Measurements from ENCODE around the gene HOXA10. TPM values are rescaled to one million over a fixed set of nuclear protein-coding genes. Genes with fewer than 3 reads are reported as not detected.

Gene HOXA10
- total and polyA plus RNA-seq, 2 donors (not counting 1 experiment from before 2014, with no cell fraction given): 0.17 to 1.00 TPM

GRCh38 chr7:27121684-27122076 is 52.4 kb downstream of the HOXA10 start:
- H3K4me3 ChIP-seq (replicated peaks in 1 of 4; ENCODE audit: control extremely low read depth in 1 of 4, insufficient read depth in 1 of 4, low read depth in 3 of 4, low read length in 4 of 4): peak overlapping the region; percentile 35 to 57 (median 41)

More at GRCh38 chr7:27121684-27122076, 52.4 kb downstream of the HOXA10 start:
- Histone ChIP-seq H3K79me2 (ENCODE audit: control insufficient read depth, insufficient read depth, low read length) (peaks cover 41% of the 10 kb centered on the region), H3K4me1 (ENCODE audit: control insufficient read depth, extremely low read depth, insufficient read depth, low read length) (peaks cover 27% of the 10 kb centered on the region), H3K9ac (ENCODE audit: insufficient read depth, low read length) (no peak overlapping the region), H3K36me3 (ENCODE audit: control insufficient read depth, insufficient read depth, low read length) (no peaks in the 10 kb centered on the region), H4K20me1 (ENCODE audit: control insufficient read depth, extremely low read depth, insufficient read depth, low read length) (no peaks in the 10 kb centered on the region), H3K27ac (ENCODE audit: insufficient read depth, low read length) (peak overlapping the region; percentile 74), H3K4me2 (ENCODE audit: extremely low read depth, insufficient read depth, low read length) (peak overlapping the region; percentile 90), H2AFZ (ENCODE audit: low read length) (no peak overlapping the region), H3K27me3 (ENCODE audit: control insufficient read depth, insufficient read depth, low read length) (no peaks in the 10 kb centered on the region), H3K9me3 (ENCODE audit: control insufficient read depth, insufficient read depth, low read depth, low read length) (no peaks in the 10 kb centered on the region)
- TF ChIP-seq EZH2 (IDR thresholded peaks at IDR 0.05; ENCODE audit: low read length, missing control alignments): no peak
- TF ChIP-seq, protein P1, sequence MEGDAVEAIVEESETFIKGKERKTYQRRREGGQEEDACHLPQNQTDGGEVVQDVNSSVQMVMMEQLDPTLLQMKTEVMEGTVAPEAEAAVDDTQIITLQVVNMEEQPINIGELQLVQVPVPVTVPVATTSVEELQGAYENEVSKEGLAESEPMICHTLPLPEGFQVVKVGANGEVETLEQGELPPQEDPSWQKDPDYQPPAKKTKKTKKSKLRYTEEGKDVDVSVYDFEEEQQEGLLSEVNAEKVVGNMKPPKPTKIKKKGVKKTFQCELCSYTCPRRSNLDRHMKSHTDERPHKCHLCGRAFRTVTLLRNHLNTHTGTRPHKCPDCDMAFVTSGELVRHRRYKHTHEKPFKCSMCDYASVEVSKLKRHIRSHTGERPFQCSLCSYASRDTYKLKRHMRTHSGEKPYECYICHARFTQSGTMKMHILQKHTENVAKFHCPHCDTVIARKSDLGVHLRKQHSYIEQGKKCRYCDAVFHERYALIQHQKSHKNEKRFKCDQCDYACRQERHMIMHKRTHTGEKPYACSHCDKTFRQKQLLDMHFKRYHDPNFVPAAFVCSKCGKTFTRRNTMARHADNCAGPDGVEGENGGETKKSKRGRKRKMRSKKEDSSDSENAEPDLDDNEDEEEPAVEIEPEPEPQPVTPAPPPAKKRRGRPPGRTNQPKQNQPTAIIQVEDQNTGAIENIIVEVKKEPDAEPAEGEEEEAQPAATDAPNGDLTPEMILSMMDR (conservative IDR thresholded peaks at IDR 0.05 in 1 of 2, IDR thresholded peaks at IDR 0.05 in 1 of 2; ENCODE audit: low read depth in 1 of 2, low read length in 2 of 2): no peak
- peak in 1 of 2 donors; percentile 32 for DNase-seq (ENCODE audit: low read depth in 2 of 2)

Other genes with a start within 250 kb of the HOXA10 start
- gene HOXA1, start 78.3 kb downstream of the HOXA10 start, total RNA-seq: 0.50 and 0.51 TPM in 2 replicates
- gene HOXA1, start 78.3 kb downstream of the HOXA10 start, polyA plus RNA-seq: 0.58 and 0.83 TPM in 2 replicates
- 1.0 and 1.3 TPM in 2 replicates for gene HOXA2, start 71.6 kb downstream of the HOXA10 start, total RNA-seq
- 2.3 and 2.6 TPM in 2 replicates for gene HOXA2, start 71.6 kb downstream of the HOXA10 start, polyA plus RNA-seq
- 0.33 and 0.51 TPM in 2 replicates for gene HOXA4, start 43.6 kb downstream of the HOXA10 start, total RNA-seq
- 2.4 and 3.6 TPM in 2 replicates for gene HOXA4, start 43.6 kb downstream of the HOXA10 start, polyA plus RNA-seq
- gene HOXA5, start 30.6 kb downstream of the HOXA10 start, total RNA-seq: 18.3 and 22.1 TPM in 2 replicates
- gene HOXA5, start 30.6 kb downstream of the HOXA10 start, polyA plus RNA-seq: 16.6 and 35.6 TPM in 2 replicates
- 3.6 and 4.4 TPM in 2 replicates for gene HOXA6, start 26.5 kb downstream of the HOXA10 start, total RNA-seq
- gene HOXA6, start 26.5 kb downstream of the HOXA10 start, polyA plus RNA-seq: 0.70 and 1.2 TPM in 2 replicates
- 1.5 TPM in 2 replicates for gene HOXA3, start 21.7 kb downstream of the HOXA10 start, total RNA-seq
- gene HOXA3, start 21.7 kb downstream of the HOXA10 start, polyA plus RNA-seq: 0.44 and 0.68 TPM in 2 replicates
- gene HOXA7, start 17.6 kb downstream of the HOXA10 start, total RNA-seq: 1.0 and 1.2 TPM in 2 replicates
- 5.3 and 5.9 TPM in 2 replicates for gene HOXA7, start 17.6 kb downstream of the HOXA10 start, polyA plus RNA-seq
- under 0.01 TPM in 1 of 2 replicates, not detected in the other for gene HOXA9, start 8.8 kb downstream of the HOXA10 start, total RNA-seq
- 0.08 and 0.11 TPM in 2 replicates for gene HOXA9, start 8.8 kb downstream of the HOXA10 start, polyA plus RNA-seq
- not detected in 2 replicates for gene HOXA11, start 10.9 kb upstream of the HOXA10 start, total RNA-seq
- gene HOXA11, start 10.9 kb upstream of the HOXA10 start, polyA plus RNA-seq: 0.03 and 0.18 TPM in 2 replicates
- gene HOXA13, start 25.8 kb upstream of the HOXA10 start, total RNA-seq: not detected in 2 replicates
- not detected in 2 replicates for gene HOXA13, start 25.8 kb upstream of the HOXA10 start, polyA plus RNA-seq
- not detected in 2 replicates for gene EVX1, start 68.5 kb upstream of the HOXA10 start, total RNA-seq
- gene EVX1, start 68.5 kb upstream of the HOXA10 start, polyA plus RNA-seq: not detected in 2 replicates